K562 (cell line): ENCODE data around the gene LY6G6C. TPM values are rescaled to one million over a fixed set of nuclear protein-coding genes. Genes with fewer than 3 reads are reported as not detected.

Source experiments
- ATF1 ChIP-seq, 2 experiments: fragments of 450-650 bp in 1 of 2; IDR thresholded peaks; 2 replicates each; pipeline ENCODE4 v1.6.1; 2016; ENCODE audit warnings: missing compliant biosample characterization in 1 of 2, missing genetic modification characterization in 1 of 2
- FOXM1 ChIP-seq, 2 experiments: fragments of 450-650 bp in 1 of 2; sonication (generic) in 1 of 2; formaldehyde crosslinking in 1 of 2; IDR thresholded peaks; 2 replicates each; pipeline versions ENCODE4 v1.6.1 to v1.9.0; 2017 to 2022; ENCODE audit warnings: low read depth in 2 of 2, mild to moderate bottlenecking in 2 of 2, missing genetic modification reagents in 1 of 2, moderate library complexity in 1 of 2
- HMGN3 ChIP-seq: IDR thresholded peaks from 2 replicates; pipeline ENCODE4 v1.6.1; 2011; ENCODE audit warnings: borderline replicate concordance, low read depth, mild to moderate bottlenecking, mixed read lengths, low read length; ENCODE audit not compliant: insufficient read length; ENCODE audit errors: extremely low read depth
- RNF2 ChIP-seq: sonication (generic); IDR thresholded peaks from 2 replicates; pipeline ENCODE4 v1.6.1; 2016
- TARDBP ChIP-seq: fragments of 450-650 bp; IDR thresholded peaks from 2 replicates; pipeline ENCODE4 v1.6.1; 2016
- TCF3 ChIP-seq: sonication (generic); formaldehyde crosslinking; IDR thresholded peaks from 2 replicates; pipeline ENCODE4 v1.4.0; 2020; ENCODE audit warnings: mild to moderate bottlenecking, missing genetic modification reagents
- XRCC4 ChIP-seq: IDR thresholded peaks from one replicate; pipeline ENCODE4 v1.6.1; 2011; ENCODE audit not compliant: insufficient read depth, insufficient read length; ENCODE audit errors: extremely low read depth
- ZNF232 ChIP-seq: sonication (generic); formaldehyde crosslinking; IDR thresholded peaks from 2 replicates; pipeline ENCODE4 v1.8.0; 2022; ENCODE audit warnings: mild to moderate bottlenecking, missing genetic modification reagents
- ZNF436 ChIP-seq: fragments of 250-450, 450-650 bp; sonication (Bioruptor Pico); formaldehyde crosslinking; IDR thresholded peaks from 2 replicates; pipeline ENCODE4 v1.7.0; 2020; ENCODE audit warnings: mild to moderate bottlenecking
- ZNF707 ChIP-seq: fragments of 250-450 bp; sonication (Bioruptor Pico); conservative IDR thresholded peaks from 2 replicates; pipeline ENCODE4 v1.8.0; 2022; ENCODE audit warnings: inconsistent platforms, mild to moderate bottlenecking, moderate library complexity
- polyA plus RNA-seq, 8 experiments: library from polyadenylated mRNA; depleted of rRNA in 4 of 8; stranded (reverse) in 5 of 8; unstranded in 3 of 8; fragments of >200 nt; fragmentation: Nextera tagmentation in 2 of 8; fragmentation: Illumina TruSeq in 1 of 8; extraction: Ambion mirVana in 2 of 8; extraction: Trizol in 1 of 8; gene quantifications; 2 replicates each; pipeline versions ENCODE4 v1.2.1 to v1.2.3, GENCODE V29; 2011 to 2014; ENCODE audit warnings: inconsistent platforms in 1 of 8, missing spikeins in 1 of 8
- total RNA-seq, 7 experiments: library from RNA; depleted of rRNA in 6 of 7; stranded (reverse); fragments of >200 nt in 6 of 7; fragmentation: Illumina TruSeq in 2 of 7; extraction: Trizol in 2 of 7; gene quantifications; 2 replicates each; pipeline versions ENCODE4 v1.2.1 to v1.2.3, GENCODE V29; 2011 to 2021; ENCODE audit warnings: low replicate concordance in 1 of 7
- TF ChIP-seq, protein P1 (sequence below): sonication (generic); formaldehyde crosslinking; IDR thresholded peaks from 2 replicates; pipeline ENCODE4 v1.8.0; 2022; ENCODE audit warnings: mild to moderate bottlenecking, missing genetic modification reagents, borderline replicate concordance
- TF ChIP-seq, protein P2 (sequence below): fragments of 450-650 bp; formaldehyde crosslinking; IDR thresholded peaks from 2 replicates; pipeline ENCODE4 v1.4.0; 2020; ENCODE audit warnings: mild to moderate bottlenecking, moderate library complexity
- TF ChIP-seq, protein P3 (sequence below), 2 experiments: fragments of 150-350 bp in 1 of 2; IDR thresholded peaks; 2 replicates each; pipeline ENCODE4 v1.6.1; 2012 to 2016; ENCODE audit warnings: low read depth in 2 of 2, low read length in 2 of 2, mild to moderate bottlenecking in 1 of 2, moderate library complexity in 1 of 2
- TF ChIP-seq, protein P4 (sequence below): sonication (generic); formaldehyde crosslinking; IDR thresholded peaks from 2 replicates; pipeline ENCODE4 v1.9.0; 2022; ENCODE audit warnings: mild to moderate bottlenecking, missing genetic modification reagents
- TF ChIP-seq, protein P5 (sequence below), 2 experiments: IDR thresholded peaks; 2 replicates each; pipeline ENCODE4 v1.6.1; 2012; ENCODE audit warnings: improper control_type of control experiment in 2 of 2, low read depth in 2 of 2, low read length in 2 of 2, borderline replicate concordance in 1 of 2

LY6G6C gene
- total and polyA plus RNA-seq, 9 of the 15 experiments (the other 6 are each of a cell fraction or from before 2014, with no cell fraction given): 0.06 to 0.20 TPM; not detected in 7

DNA sequence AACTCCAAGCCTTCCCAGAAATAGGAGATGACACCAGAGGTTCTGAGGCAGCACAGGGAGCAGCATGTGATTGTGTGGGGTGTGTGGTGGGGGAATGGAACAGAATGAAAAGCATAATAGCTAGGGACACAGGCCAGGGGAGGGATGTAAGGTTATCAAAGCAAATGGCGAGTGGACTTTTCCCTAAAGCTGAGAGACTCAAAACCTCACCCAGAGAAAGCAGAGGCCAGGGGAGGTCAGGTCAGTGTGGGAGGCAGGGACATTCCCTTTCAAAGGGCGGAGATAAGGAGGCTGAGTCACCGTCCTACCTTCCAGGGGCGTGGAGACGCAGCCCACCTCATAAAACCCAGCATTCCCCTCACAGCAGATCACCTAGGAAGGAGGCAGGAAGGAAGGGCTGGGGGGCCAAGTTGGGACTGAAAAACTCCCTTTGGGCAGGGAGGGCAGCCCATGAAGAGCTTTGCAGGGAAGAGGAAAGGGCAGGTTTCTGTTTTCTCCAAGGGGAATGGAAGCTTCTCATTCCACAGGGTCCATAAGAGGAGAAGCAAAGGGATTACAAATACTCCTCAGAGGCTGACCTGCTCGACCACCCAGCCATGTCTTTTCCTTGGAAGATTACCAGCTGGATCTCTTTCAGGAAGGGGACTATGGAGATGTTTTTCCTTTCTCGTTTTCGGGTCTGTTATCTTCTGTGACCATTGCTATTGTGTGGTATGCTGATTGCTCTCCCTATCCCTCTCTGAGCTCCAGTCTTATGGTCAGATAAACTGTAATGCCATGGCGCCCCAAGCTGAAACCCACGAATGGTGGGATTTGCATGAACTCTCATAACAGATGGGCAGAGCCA, 31.1 kb downstream of the LY6G6C start (continued):
- TF ChIP-seq, protein P1, sequence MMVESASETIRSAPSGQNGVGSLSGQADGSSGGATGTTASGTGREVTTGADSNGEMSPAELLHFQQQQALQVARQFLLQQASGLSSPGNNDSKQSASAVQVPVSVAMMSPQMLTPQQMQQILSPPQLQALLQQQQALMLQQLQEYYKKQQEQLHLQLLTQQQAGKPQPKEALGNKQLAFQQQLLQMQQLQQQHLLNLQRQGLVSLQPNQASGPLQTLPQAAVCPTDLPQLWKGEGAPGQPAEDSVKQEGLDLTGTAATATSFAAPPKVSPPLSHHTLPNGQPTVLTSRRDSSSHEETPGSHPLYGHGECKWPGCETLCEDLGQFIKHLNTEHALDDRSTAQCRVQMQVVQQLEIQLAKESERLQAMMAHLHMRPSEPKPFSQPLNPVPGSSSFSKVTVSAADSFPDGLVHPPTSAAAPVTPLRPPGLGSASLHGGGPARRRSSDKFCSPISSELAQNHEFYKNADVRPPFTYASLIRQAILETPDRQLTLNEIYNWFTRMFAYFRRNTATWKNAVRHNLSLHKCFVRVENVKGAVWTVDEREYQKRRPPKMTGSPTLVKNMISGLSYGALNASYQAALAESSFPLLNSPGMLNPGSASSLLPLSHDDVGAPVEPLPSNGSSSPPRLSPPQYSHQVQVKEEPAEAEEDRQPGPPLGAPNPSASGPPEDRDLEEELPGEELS (CRISPR knock-in tag): peak; percentile 86; the same call in 1 of the 2 replicates
- TF ChIP-seq, protein P2, sequence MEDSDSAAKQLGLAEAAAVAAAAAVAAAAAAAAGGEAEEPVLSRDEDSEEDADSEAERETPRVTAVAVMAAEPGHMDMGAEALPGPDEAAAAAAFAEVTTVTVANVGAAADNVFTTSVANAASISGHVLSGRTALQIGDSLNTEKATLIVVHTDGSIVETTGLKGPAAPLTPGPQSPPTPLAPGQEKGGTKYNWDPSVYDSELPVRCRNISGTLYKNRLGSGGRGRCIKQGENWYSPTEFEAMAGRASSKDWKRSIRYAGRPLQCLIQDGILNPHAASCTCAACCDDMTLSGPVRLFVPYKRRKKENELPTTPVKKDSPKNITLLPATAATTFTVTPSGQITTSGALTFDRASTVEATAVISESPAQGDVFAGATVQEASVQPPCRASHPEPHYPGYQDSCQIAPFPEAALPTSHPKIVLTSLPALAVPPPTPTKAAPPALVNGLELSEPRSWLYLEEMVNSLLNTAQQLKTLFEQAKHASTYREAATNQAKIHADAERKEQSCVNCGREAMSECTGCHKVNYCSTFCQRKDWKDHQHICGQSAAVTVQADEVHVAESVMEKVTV: no peak
- TF ChIP-seq, protein P3, sequence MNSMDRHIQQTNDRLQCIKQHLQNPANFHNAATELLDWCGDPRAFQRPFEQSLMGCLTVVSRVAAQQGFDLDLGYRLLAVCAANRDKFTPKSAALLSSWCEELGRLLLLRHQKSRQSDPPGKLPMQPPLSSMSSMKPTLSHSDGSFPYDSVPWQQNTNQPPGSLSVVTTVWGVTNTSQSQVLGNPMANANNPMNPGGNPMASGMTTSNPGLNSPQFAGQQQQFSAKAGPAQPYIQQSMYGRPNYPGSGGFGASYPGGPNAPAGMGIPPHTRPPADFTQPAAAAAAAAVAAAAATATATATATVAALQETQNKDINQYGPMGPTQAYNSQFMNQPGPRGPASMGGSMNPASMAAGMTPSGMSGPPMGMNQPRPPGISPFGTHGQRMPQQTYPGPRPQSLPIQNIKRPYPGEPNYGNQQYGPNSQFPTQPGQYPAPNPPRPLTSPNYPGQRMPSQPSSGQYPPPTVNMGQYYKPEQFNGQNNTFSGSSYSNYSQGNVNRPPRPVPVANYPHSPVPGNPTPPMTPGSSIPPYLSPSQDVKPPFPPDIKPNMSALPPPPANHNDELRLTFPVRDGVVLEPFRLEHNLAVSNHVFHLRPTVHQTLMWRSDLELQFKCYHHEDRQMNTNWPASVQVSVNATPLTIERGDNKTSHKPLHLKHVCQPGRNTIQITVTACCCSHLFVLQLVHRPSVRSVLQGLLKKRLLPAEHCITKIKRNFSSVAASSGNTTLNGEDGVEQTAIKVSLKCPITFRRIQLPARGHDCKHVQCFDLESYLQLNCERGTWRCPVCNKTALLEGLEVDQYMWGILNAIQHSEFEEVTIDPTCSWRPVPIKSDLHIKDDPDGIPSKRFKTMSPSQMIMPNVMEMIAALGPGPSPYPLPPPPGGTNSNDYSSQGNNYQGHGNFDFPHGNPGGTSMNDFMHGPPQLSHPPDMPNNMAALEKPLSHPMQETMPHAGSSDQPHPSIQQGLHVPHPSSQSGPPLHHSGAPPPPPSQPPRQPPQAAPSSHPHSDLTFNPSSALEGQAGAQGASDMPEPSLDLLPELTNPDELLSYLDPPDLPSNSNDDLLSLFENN (IDR thresholded peaks at IDR 0.05; ENCODE audit: low read depth in 2 of 2, low read length in 2 of 2): peak in 1 of 2 experiments; percentile 1; a peak in 1 of 4 replicates
- TF ChIP-seq RNF2 (peak; percentile 10), ZNF707 (CRISPR knock-in tag) (no peak), XRCC4 (no peak), ZNF436 (CRISPR knock-in tag) (no peak), HMGN3 (peak; percentile 63), FOXM1 (IDR thresholded peaks at IDR 0.05; ENCODE audit: low read depth) (peak; percentile 65), FOXM1 (CRISPR knock-in tag; IDR thresholded peaks at IDR 0.05; ENCODE audit: low read depth) (no peak), ATF1 (CRISPR knock-in tag; IDR thresholded peaks at IDR 0.05) (no peak), ATF1 (tag; IDR thresholded peaks at IDR 0.05) (peak; percentile 71), TCF3 (CRISPR knock-in tag) (peak; percentile 91), TARDBP (peak; percentile 54; the same call in 1 of the 2 replicates), ZNF232 (CRISPR knock-in tag) (no peak)
- TF ChIP-seq, protein P4, sequence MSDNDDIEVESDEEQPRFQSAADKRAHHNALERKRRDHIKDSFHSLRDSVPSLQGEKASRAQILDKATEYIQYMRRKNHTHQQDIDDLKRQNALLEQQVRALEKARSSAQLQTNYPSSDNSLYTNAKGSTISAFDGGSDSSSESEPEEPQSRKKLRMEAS (CRISPR knock-in tag): no peak
- TF ChIP-seq, protein P5, sequence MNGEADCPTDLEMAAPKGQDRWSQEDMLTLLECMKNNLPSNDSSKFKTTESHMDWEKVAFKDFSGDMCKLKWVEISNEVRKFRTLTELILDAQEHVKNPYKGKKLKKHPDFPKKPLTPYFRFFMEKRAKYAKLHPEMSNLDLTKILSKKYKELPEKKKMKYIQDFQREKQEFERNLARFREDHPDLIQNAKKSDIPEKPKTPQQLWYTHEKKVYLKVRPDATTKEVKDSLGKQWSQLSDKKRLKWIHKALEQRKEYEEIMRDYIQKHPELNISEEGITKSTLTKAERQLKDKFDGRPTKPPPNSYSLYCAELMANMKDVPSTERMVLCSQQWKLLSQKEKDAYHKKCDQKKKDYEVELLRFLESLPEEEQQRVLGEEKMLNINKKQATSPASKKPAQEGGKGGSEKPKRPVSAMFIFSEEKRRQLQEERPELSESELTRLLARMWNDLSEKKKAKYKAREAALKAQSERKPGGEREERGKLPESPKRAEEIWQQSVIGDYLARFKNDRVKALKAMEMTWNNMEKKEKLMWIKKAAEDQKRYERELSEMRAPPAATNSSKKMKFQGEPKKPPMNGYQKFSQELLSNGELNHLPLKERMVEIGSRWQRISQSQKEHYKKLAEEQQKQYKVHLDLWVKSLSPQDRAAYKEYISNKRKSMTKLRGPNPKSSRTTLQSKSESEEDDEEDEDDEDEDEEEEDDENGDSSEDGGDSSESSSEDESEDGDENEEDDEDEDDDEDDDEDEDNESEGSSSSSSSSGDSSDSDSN (IDR thresholded peaks at IDR 0.05; ENCODE audit: borderline replicate concordance in 1 of 2, low read depth in 2 of 2, low read length in 2 of 2): peak in 1 of 2 experiments; percentile 82; a peak in 1 of 4 replicates
